Astrocyte (in vitro differentiated cells and primary cell): Measurements from ENCODE around the gene GPC5. TPM values are rescaled to one million over a fixed set of nuclear protein-coding genes. Genes with fewer than 3 reads are reported as not detected.

Experiments
- DNase-seq: peaks from one replicate; pipeline ENCODE4 v3.0.0-alpha.2; 2010; ENCODE audit warnings: low read depth
- FAIRE-seq: peaks from 2 replicates; lab custom pipeline; 2011; peaks lifted over from hg19 to GRCh38; lab: Jason Lieb, UNC
- H2AFZ ChIP-seq: 2 replicates; pipeline ENCODE4 v1.6.0; 2012; ENCODE audit warnings: low read depth, low read length, inconsistent platforms
- H3K27ac ChIP-seq: 2 replicates; pipeline ENCODE4 v1.5.1; 2011; ENCODE audit warnings: low read depth, low read length, inconsistent platforms
- H3K27me3 ChIP-seq: 2 replicates; pipeline ENCODE4 v1.6.0; 2011; ENCODE audit warnings: low read length, inconsistent platforms; ENCODE audit not compliant: insufficient read depth
- H3K36me3 ChIP-seq: 2 replicates; pipeline ENCODE4 v1.5.1; 2011; ENCODE audit warnings: low read length, inconsistent platforms; ENCODE audit not compliant: insufficient read depth
- H3K4me1 ChIP-seq: 2 replicates; pipeline ENCODE4 v1.5.1; 2011; ENCODE audit warnings: low read length, inconsistent platforms; ENCODE audit not compliant: insufficient read depth
- H3K4me2 ChIP-seq: 2 replicates; pipeline ENCODE4 v1.6.0; 2012; ENCODE audit warnings: low read length, inconsistent platforms
- H3K4me3 ChIP-seq: 2 replicates; pipeline ENCODE4 v1.5.1; 2011; ENCODE audit warnings: low read depth, mild to moderate bottlenecking, low read length, inconsistent platforms; ENCODE audit not compliant: insufficient read depth
- H3K79me2 ChIP-seq: 2 replicates; pipeline ENCODE4 v1.6.0; 2012; ENCODE audit warnings: mild to moderate bottlenecking, low read length, inconsistent platforms; ENCODE audit not compliant: insufficient read depth
- H3K9ac ChIP-seq: 2 replicates; pipeline ENCODE4 v1.6.0; 2012; ENCODE audit warnings: mild to moderate bottlenecking, low read length, inconsistent platforms
- H3K9me3 ChIP-seq: 2 replicates; pipeline ENCODE4 v1.5.1; 2012; ENCODE audit warnings: low read depth, mild to moderate bottlenecking, low read length, inconsistent platforms; ENCODE audit not compliant: insufficient read depth
- H4K20me1 ChIP-seq: 2 replicates; pipeline ENCODE4 v1.6.0; 2012; ENCODE audit warnings: low read length, inconsistent platforms; ENCODE audit not compliant: insufficient read depth
- H3K27ac Mint-ChIP-seq: one replicate; pipeline ENCODE4 v1.8.0; 2021; ENCODE audit warnings: mild to moderate bottlenecking, mixed read lengths; ENCODE audit not compliant: unreplicated experiment
- H3K27me3 Mint-ChIP-seq: one replicate; pipeline ENCODE4 v1.8.0; 2021; ENCODE audit warnings: low read depth, mixed read lengths; ENCODE audit not compliant: unreplicated experiment
- H3K36me3 Mint-ChIP-seq: one replicate; pipeline ENCODE4 v1.8.0; 2021; ENCODE audit warnings: low read depth, mixed read lengths; ENCODE audit not compliant: unreplicated experiment
- H3K4me1 Mint-ChIP-seq: one replicate; pipeline ENCODE4 v1.8.0; 2021; ENCODE audit warnings: low read depth, mixed read lengths; ENCODE audit not compliant: unreplicated experiment
- H3K4me3 Mint-ChIP-seq: one replicate; pipeline ENCODE4 v1.8.0; 2021; ENCODE audit warnings: mild to moderate bottlenecking, moderate library complexity, mixed read lengths; ENCODE audit not compliant: unreplicated experiment
- H3K9me3 Mint-ChIP-seq: one replicate; pipeline ENCODE4 v1.8.0; 2021; ENCODE audit warnings: mild to moderate bottlenecking, mixed read lengths; ENCODE audit not compliant: unreplicated experiment
- EZH2 ChIP-seq: IDR thresholded peaks from 2 replicates; pipeline ENCODE4 v1.6.1; 2012; ENCODE audit warnings: mild to moderate bottlenecking, low read length, inconsistent platforms; ENCODE audit not compliant: insufficient read depth
- total RNA-seq: library from RNA; stranded (reverse); gene quantifications from 2 replicates; pipeline ENCODE4 v1.2.1, GENCODE V29; 2021
- TF ChIP-seq, protein P1 (sequence below): IDR thresholded peaks from 2 replicates; pipeline ENCODE4 v1.5.1; 2011; ENCODE audit warnings: low read depth, mild to moderate bottlenecking, inconsistent platforms, low read length, moderate library complexity; ENCODE audit not compliant: insufficient read depth

GPC5 gene
- total RNA-seq, 1 donor from 2014 or later: 1.1 TPM

DNA sequence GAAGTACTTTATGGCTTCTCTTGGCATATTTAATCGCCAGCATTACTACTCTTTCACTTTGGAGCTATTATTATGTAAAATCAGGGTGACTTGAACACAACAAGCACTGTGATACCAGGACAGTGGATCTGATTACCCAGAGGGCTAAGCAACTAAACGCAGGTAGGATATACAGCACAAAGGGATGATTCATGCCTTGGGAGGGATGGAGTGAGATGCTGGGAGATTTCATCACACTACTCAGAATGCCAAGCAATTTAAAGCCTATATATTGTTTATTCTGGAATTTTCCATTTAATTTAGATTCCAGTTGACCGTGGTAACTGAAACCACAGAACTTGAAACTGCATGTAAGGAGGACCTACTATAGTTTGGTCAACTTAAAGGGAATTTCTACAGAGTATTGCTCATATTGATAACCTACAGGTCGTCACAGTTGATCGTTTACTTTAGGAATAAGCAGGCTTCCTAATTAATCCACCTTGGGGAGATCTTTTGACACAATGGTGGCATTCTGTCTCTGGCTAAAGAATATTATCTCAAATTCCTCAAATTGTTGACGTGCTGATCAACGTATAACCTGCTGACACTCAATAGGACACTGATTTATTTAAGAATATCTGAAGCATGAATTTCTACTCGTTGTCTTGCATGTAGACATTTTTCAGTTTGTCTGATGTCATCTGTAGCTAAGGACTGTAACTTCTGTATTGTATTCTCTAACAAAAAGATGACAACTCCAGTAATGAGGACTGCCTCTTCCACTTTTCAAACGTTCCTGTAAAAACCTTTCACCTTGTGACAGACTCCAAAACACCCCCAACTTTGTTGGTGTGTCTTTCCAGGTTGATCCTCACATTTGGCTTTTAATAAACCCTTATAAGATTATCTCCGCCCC, 254.2 kb downstream of the GPC5 start:
- H3K4me1 Mint-ChIP-seq: peaks cover under 1% of the 10 kb centered on the region
- no peaks in the 10 kb centered on the region for H3K79me2 ChIP-seq
- no peaks in the 10 kb centered on the region for H3K27me3 Mint-ChIP-seq
- H3K9ac ChIP-seq: no peak overlapping the region
- no peak overlapping the region for H3K4me2 ChIP-seq
- no peaks in the 10 kb centered on the region for H4K20me1 ChIP-seq
- FAIRE-seq (no peak), DNase-seq (no peak)
- no peak for TF ChIP-seq EZH2
- TF ChIP-seq, protein P1, sequence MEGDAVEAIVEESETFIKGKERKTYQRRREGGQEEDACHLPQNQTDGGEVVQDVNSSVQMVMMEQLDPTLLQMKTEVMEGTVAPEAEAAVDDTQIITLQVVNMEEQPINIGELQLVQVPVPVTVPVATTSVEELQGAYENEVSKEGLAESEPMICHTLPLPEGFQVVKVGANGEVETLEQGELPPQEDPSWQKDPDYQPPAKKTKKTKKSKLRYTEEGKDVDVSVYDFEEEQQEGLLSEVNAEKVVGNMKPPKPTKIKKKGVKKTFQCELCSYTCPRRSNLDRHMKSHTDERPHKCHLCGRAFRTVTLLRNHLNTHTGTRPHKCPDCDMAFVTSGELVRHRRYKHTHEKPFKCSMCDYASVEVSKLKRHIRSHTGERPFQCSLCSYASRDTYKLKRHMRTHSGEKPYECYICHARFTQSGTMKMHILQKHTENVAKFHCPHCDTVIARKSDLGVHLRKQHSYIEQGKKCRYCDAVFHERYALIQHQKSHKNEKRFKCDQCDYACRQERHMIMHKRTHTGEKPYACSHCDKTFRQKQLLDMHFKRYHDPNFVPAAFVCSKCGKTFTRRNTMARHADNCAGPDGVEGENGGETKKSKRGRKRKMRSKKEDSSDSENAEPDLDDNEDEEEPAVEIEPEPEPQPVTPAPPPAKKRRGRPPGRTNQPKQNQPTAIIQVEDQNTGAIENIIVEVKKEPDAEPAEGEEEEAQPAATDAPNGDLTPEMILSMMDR: no peak
- H3K27ac ChIP-seq: no peak overlapping the region
- no peak overlapping the region for H3K4me3 ChIP-seq
- H3K9me3 ChIP-seq: no peaks in the 10 kb centered on the region
- H3K9me3 Mint-ChIP-seq: no peaks in the 10 kb centered on the region
- H3K27me3 ChIP-seq: no peaks in the 10 kb centered on the region
- no peak overlapping the region for H2AFZ ChIP-seq
- H3K27ac Mint-ChIP-seq: peak overlapping the region; percentile 14
- no peaks in the 10 kb centered on the region for H3K4me1 ChIP-seq
- H3K36me3 Mint-ChIP-seq: no peaks in the 10 kb centered on the region
- no peaks in the 10 kb centered on the region for H3K36me3 ChIP-seq
- no peak overlapping the region for H3K4me3 Mint-ChIP-seq

DNA sequence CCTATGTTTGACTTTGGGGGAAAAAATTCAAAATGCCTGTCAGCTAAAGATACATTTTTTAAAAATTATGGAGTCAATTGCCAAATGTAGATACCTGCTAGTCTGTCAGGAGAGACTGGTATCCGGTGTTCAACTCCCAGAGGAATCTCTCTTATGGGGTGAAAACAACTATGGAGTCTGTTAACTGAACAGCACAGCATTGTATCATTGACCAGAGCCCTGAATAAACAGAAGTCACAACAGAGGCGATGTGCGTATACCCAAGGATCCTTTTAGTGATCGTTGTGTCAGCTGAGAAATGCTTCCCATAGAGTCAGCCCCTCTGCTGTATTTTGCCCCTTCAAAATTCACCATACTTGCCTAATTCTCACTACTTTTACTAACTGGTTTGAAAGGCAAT, 257.3 kb downstream of the GPC5 start:
- FAIRE-seq (no peak), DNase-seq (no peak)
- no peaks in the 10 kb centered on the region for H3K4me1 Mint-ChIP-seq
- no peaks in the 10 kb centered on the region for H3K36me3 ChIP-seq
- H3K27me3 Mint-ChIP-seq: no peaks in the 10 kb centered on the region
- no peaks in the 10 kb centered on the region for H3K36me3 Mint-ChIP-seq
- no peak overlapping the region for H3K27ac ChIP-seq
- H4K20me1 ChIP-seq: no peaks in the 10 kb centered on the region
- H3K27me3 ChIP-seq: no peaks in the 10 kb centered on the region
- H3K9me3 ChIP-seq: no peaks in the 10 kb centered on the region
- H2AFZ ChIP-seq: no peak overlapping the region
- H3K4me2 ChIP-seq: no peak overlapping the region
- H3K4me1 ChIP-seq: no peaks in the 10 kb centered on the region
- no peak overlapping the region for H3K9ac ChIP-seq
- no peaks in the 10 kb centered on the region for H3K79me2 ChIP-seq
- no peaks in the 10 kb centered on the region for H3K9me3 Mint-ChIP-seq
- TF ChIP-seq EZH2: no peak
- TF ChIP-seq, protein P1: no peak
- H3K4me3 ChIP-seq: no peak overlapping the region
- H3K4me3 Mint-ChIP-seq: no peak overlapping the region
- H3K27ac Mint-ChIP-seq: no peak overlapping the region

DNA sequence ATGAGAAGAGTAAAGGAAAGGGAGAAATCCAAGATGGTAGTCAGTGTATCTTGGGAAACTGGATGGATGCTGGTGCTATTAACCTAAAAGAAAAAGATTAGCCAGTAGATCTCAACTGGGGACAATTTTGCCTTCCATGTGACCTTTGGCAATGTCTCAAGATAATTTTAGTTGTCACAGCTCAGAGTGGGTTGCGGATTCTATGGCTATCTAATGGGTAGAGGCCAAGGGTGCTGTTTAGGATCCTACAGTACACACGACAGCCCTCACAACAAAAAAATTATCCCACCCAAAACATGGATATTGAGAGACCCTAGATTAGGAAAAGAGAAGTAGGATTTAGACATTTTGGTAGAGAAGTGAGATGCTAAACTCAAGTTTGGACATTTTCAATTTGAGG, 258.9 kb downstream of the GPC5 start:
- no peaks in the 10 kb centered on the region for H3K4me1 ChIP-seq

More for the DNA sequence above, 258.9 kb downstream of the GPC5 start:
- FAIRE-seq (no peak), DNase-seq (no peak)
- Histone ChIP-seq H3K9me3 (no peaks in the 10 kb centered on the region), H3K4me3 (no peak overlapping the region), H3K27ac (no peak overlapping the region), H3K9ac (no peak overlapping the region), H2AFZ (no peak overlapping the region), H4K20me1 (no peaks in the 10 kb centered on the region), H3K27me3 (no peaks in the 10 kb centered on the region), H3K4me2 (no peak overlapping the region), H3K79me2 (no peaks in the 10 kb centered on the region), H3K36me3 (no peaks in the 10 kb centered on the region)
- Mint-ChIP-seq H3K36me3 (no peaks in the 10 kb centered on the region), H3K4me1 (peaks cover 5% of the 10 kb centered on the region), H3K4me3 (no peak overlapping the region), H3K27ac (no peak overlapping the region), H3K9me3 (no peaks in the 10 kb centered on the region), H3K27me3 (no peaks in the 10 kb centered on the region)
- no peak for TF ChIP-seq EZH2
- TF ChIP-seq, protein P1: no peak
